Ovary (tissue), 9 donors: Measurements from ENCODE around the gene ABI3BP. TPM values are rescaled to one million over a fixed set of nuclear protein-coding genes. Genes with fewer than 3 reads are reported as not detected.

Experiments used
- DNase-seq, 5 donors: peaks; one replicate each; pipeline ENCODE4 v3.0.0-alpha.2; 2019 to 2020
- H3K27ac ChIP-seq, 2 donors: fragments of 200-600 bp; one replicate each; pipeline versions ENCODE4 v1.5.1 to v1.8.0; 2019 to 2022
- H3K27me3 ChIP-seq: fragments of 200-600 bp; one replicate; pipeline ENCODE4 v1.8.0; 2022
- H3K36me3 ChIP-seq: fragments of 200-600 bp; sonication (generic); one replicate; pipeline ENCODE4 v1.5.1; 2019
- H3K4me1 ChIP-seq: one replicate; pipeline ENCODE4 v1.8.1; 2013; ENCODE audit warnings: mild to moderate bottlenecking, moderate library complexity; ENCODE audit not compliant: insufficient read depth
- H3K4me3 ChIP-seq: fragments of 200-600 bp; sonication (generic); one replicate; pipeline ENCODE4 v1.5.1; 2017
- H3K9me3 ChIP-seq, 2 donors: fragments of 200-600 bp in 1 of 2; sonication (generic) in 1 of 2; one replicate each; pipeline versions ENCODE4 v1.5.1 to v1.8.1; 2013 to 2019; ENCODE audit warnings: mild to moderate bottlenecking in 1 of 2, moderate library complexity in 1 of 2
- EP300 ChIP-seq: sonication (generic); formaldehyde crosslinking; IDR thresholded peaks from one replicate; pipeline ENCODE4 v1.6.1; 2017; ENCODE audit warnings: antibody characterized with exemption
- POLR2A ChIP-seq: fragments of 450-650 bp; IDR thresholded peaks from one replicate; pipeline ENCODE4 v1.6.1; 2017; ENCODE audit warnings: antibody characterized with exemption, mild to moderate bottlenecking, moderate library complexity
- WGBS, 3 donors: extraction: QIAGEN DNeasy Blood & Tissue Kit in 1 of 3; methylation state at CpG; one replicate each; pipeline versions ENCODE4 v1.1.5 to v1.1.7; 2013 to 2017; 5-methylcytosine and 5-hydroxymethylcytosine counted together
- intact Hi-C, 4 donors: fragments of 100-400 bp; cut with DNase I; formaldehyde crosslinking; loops; one replicate each; pipeline versions ENCODE4 v1.11.0 to v1.15.1; 2022 to 2023
- polyA plus RNA-seq, 2 donors: library from polyadenylated mRNA; stranded (reverse); fragments of 200-250 nt in 1 of 2; fragments of 350-450 nt in 1 of 2; fragmentation: Illumina TruSeq in 1 of 2; extraction: RNeasy Lipid Tissue Mini Kit (QIAGEN cat#74804) in 1 of 2; gene quantifications; one replicate each; pipeline ENCODE4 v1.2.3, GENCODE V29; 2013 to 2014
- small RNA-seq: library from RNA; depleted of rRNA; stranded (forward); fragments of <200 nt; gene quantifications from one replicate; pipeline ENCODE3, GENCODE V24; 2016
- total RNA-seq, 7 donors: library from RNA; depleted of rRNA in 2 of 7; stranded (reverse); fragments of >200 nt in 2 of 7; fragmentation: NEBNext Ultra II Directional in 3 of 7; extraction: Animal tissue kit (Norgen Biotek cat#: 25700) in 3 of 7; gene quantifications; one replicate each; pipeline versions ENCODE4 v1.1.0 to v1.2.4, GENCODE V29; 2016 to 2023
- TF ChIP-seq, protein P1 (sequence below), 3 donors: fragments of 450-650 bp in 2 of 3; fragments of 200-600 bp in 1 of 3; IDR thresholded peaks; one replicate each; pipeline versions ENCODE4 v1.5.1 to v1.8.0; 2016 to 2022; ENCODE audit warnings: antibody characterized with exemption in 3 of 3, mild to moderate bottlenecking in 1 of 3
- donor health status: DM: no; HTN: no; CAD: no; lungs with moderate emphysema.
- donor health status: DM: no; HTN: no; CAD: no.
- donor health status: Bipolar disorder and iron deficiency.
- donor health status: DM: yes; HTN: yes; CAD: no.
- donor health status: DM: no; HTN: no; CAD: no.
- donor health status: DM: yes; HTN: yes; CAD: no.

Gene ABI3BP
- total and polyA plus RNA-seq, 9 donors, result 31.1 to 229 (median 84.1) TPM

DNA sequence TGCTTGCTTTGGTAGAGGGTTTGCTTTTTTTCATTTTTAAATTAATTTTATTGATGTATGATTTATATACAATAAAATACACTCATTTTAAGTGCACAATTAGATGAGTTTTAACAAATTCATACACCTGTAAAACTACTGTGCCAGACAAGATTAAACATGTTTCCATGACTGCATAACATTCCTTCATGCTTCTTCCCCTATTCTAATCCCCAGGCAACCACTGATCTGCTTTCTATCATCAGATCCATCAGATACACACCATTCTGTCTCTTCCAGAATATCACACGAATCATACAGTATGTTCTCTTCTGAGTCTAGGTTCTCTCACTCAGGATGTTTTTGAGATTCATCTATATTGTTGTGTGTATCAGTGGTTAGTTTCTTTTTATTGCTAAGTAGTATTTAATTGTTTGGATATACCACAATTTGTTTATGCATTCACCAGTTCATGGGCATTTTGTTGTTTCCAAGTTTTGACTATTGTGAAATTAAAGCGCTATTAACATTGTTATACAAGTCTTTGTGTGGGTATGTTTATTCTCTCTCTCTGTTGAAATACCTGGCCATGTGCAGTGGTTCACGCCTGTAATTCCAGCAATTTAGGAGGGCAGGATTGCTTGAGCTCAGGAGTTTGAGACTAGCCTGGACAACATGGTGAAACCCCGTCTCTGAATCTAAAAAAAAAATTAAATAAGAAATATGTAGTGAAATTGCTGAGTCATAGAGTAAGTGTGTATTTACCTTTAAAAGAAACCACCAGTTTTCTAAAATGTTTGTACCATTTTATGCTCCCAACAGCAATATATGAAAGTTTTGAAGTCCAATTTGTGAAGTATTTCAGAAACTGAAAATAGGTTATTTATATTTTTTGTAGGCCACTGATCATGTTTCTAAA lies 290.9 kb downstream of the ABI3BP start:
- intact Hi-C loops, result no loop called here
- Histone ChIP-seq H3K27me3 (no peaks in the 10 kb centered on the region), H3K4me1 (no peaks in the 10 kb centered on the region), H3K27ac (no peak overlapping the region), H3K4me3 (no peak overlapping the region), H3K36me3 (no peaks in the 10 kb centered on the region), H3K9me3 (no peaks in the 10 kb centered on the region)
- DNase-seq, result no peak
- WGBS, 3 donors, result 73 to 80% (median 76%) methylated on average over 4 of the region's 4 CpGs
- TF ChIP-seq EP300, result no peak
- TF ChIP-seq POLR2A, result no peak
- TF ChIP-seq, protein P1, sequence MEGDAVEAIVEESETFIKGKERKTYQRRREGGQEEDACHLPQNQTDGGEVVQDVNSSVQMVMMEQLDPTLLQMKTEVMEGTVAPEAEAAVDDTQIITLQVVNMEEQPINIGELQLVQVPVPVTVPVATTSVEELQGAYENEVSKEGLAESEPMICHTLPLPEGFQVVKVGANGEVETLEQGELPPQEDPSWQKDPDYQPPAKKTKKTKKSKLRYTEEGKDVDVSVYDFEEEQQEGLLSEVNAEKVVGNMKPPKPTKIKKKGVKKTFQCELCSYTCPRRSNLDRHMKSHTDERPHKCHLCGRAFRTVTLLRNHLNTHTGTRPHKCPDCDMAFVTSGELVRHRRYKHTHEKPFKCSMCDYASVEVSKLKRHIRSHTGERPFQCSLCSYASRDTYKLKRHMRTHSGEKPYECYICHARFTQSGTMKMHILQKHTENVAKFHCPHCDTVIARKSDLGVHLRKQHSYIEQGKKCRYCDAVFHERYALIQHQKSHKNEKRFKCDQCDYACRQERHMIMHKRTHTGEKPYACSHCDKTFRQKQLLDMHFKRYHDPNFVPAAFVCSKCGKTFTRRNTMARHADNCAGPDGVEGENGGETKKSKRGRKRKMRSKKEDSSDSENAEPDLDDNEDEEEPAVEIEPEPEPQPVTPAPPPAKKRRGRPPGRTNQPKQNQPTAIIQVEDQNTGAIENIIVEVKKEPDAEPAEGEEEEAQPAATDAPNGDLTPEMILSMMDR (IDR thresholded peaks at IDR 0.05), result no peak

DNA sequence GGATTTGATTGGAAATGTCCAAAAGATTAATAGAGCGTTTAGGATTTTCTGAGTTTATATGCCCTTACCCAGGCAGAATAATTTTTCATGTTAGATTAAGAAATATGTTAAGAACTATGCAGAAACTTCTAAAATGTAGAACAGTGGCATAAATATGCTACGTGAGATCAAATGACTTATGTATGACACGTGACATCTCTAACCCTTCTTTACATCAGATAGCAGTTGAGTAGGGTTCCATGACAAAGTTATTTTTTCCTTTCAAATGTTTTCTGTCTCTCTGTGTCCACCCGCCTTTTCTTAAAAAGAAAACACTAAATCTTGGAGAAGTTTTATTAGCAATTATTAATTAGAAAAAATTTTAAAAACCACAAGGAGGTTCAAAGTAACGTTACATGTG lies 292.5 kb downstream of the ABI3BP start:
- Histone ChIP-seq H3K36me3 (no peaks in the 10 kb centered on the region), H3K27me3 (no peaks in the 10 kb centered on the region), H3K4me1 (no peaks in the 10 kb centered on the region), H3K27ac (no peak overlapping the region), H3K4me3 (no peak overlapping the region), H3K9me3 (no peaks in the 10 kb centered on the region)
- no peak for DNase-seq
- TF ChIP-seq, protein P1 (IDR thresholded peaks at IDR 0.05), result no peak
- TF ChIP-seq POLR2A (no peak), EP300 (no peak)
- 80 to 84% (median 82%) methylated on average over 5 of the region's 5 CpGs for WGBS, 3 donors
- intact Hi-C loops, result no loop called here

Small RNAs within 50 kb of the gene (small RNA-seq; reads per million reads assigned to genes)
- gene RNU6-865P, result not detected
